ENCODE data around the gene RNASE4.

GRCh38 chr14:20661197-20661596 lies 23.2 kb upstream of the RNASE4 start:
- TF ChIP-seq, protein P1, sequence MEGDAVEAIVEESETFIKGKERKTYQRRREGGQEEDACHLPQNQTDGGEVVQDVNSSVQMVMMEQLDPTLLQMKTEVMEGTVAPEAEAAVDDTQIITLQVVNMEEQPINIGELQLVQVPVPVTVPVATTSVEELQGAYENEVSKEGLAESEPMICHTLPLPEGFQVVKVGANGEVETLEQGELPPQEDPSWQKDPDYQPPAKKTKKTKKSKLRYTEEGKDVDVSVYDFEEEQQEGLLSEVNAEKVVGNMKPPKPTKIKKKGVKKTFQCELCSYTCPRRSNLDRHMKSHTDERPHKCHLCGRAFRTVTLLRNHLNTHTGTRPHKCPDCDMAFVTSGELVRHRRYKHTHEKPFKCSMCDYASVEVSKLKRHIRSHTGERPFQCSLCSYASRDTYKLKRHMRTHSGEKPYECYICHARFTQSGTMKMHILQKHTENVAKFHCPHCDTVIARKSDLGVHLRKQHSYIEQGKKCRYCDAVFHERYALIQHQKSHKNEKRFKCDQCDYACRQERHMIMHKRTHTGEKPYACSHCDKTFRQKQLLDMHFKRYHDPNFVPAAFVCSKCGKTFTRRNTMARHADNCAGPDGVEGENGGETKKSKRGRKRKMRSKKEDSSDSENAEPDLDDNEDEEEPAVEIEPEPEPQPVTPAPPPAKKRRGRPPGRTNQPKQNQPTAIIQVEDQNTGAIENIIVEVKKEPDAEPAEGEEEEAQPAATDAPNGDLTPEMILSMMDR (IDR thresholded peaks at IDR 0.05; ENCODE audit: insufficient read depth, low read depth, low read length) = no peak
- no peak for TF ChIP-seq EZH2 (IDR thresholded peaks at IDR 0.05; ENCODE audit: insufficient read depth, low read length)

Data from astrocyte (in vitro differentiated cells and primary cell).